Measurements from ENCODE around the gene MIOX. TPM values are rescaled to one million over a fixed set of nuclear protein-coding genes. Genes with fewer than 3 reads are reported as not detected.

Gene MIOX
- polyA plus RNA-seq, 6 donors from 2014 or later: not detected

- ATAC-seq (ENCODE audit: low read depth in 2 of 2) (no peak), DNase-seq (no peak)
- peak overlapping the region in 3 of 8 donors; percentile 20 to 54 (median 53) for H3K4me3 Mint-ChIP-seq
- no peaks in the 10 kb centered on the region for H3K27me3 Mint-ChIP-seq
- peaks cover 23 to 34% (median 23%) of the 10 kb centered on the region in 3 donors for H3K4me1 Mint-ChIP-seq
- peak overlapping the region in 2 of 6 donors; percentile 79 to 85 for H3K27ac Mint-ChIP-seq
- no peaks in the 10 kb centered on the region for H3K9me3 Mint-ChIP-seq
- no peaks in the 10 kb centered on the region for H3K36me3 Mint-ChIP-seq
Measured at GRCh38 chr22:50522806-50523438, 36.3 kb downstream of the MIOX start.

- DNase-seq (no peak), ATAC-seq (ENCODE audit: low read depth in 2 of 2) (no peak)
- Mint-ChIP-seq H3K27ac (peak overlapping the region in 3 of 6 donors; percentile 48 to 85 (median 79)), H3K36me3 (no peaks in the 10 kb centered on the region), H3K9me3 (no peaks in the 10 kb centered on the region), H3K4me3 (peak overlapping the region in 4 of 8 donors; percentile 20 to 54 (median 41)), H3K27me3 (no peaks in the 10 kb centered on the region), H3K4me1 (peaks cover 28 to 35% (median 28%) of the 10 kb centered on the region in 3 donors)
Measured at GRCh38 chr22:50523458-50523805, 36.8 kb downstream of the MIOX start.

GRCh38 chr22:50523806-50524675 lies 37.4 kb downstream of the MIOX start:
- no peaks in the 10 kb centered on the region for H3K36me3 Mint-ChIP-seq
- no peaks in the 10 kb centered on the region for H3K9me3 Mint-ChIP-seq
- no peak for DNase-seq
- H3K27ac Mint-ChIP-seq: peak overlapping the region in 5 of 6 donors; percentile 28 to 96 (median 88)
- peaks cover 31 to 35% (median 35%) of the 10 kb centered on the region in 3 donors for H3K4me1 Mint-ChIP-seq
- ATAC-seq (ENCODE audit: low read depth in 2 of 2): no peak
- peak overlapping the region; percentile 44 to 95 (median 90) for H3K4me3 Mint-ChIP-seq
- H3K27me3 Mint-ChIP-seq: no peaks in the 10 kb centered on the region

- Mint-ChIP-seq H3K27ac (peak overlapping the region in 5 of 6 donors; percentile 57 to 96 (median 88)), H3K27me3 (no peaks in the 10 kb centered on the region), H3K4me3 (peak overlapping the region; percentile 85 to 95 (median 90)), H3K4me1 (peaks cover 31 to 35% (median 35%) of the 10 kb centered on the region in 3 donors), H3K36me3 (no peaks in the 10 kb centered on the region), H3K9me3 (no peaks in the 10 kb centered on the region)
- no peak for DNase-seq
- no peak for ATAC-seq (ENCODE audit: low read depth in 2 of 2)
Measured at GRCh38 chr22:50524676-50525103, 38.0 kb downstream of the MIOX start.

DNA sequence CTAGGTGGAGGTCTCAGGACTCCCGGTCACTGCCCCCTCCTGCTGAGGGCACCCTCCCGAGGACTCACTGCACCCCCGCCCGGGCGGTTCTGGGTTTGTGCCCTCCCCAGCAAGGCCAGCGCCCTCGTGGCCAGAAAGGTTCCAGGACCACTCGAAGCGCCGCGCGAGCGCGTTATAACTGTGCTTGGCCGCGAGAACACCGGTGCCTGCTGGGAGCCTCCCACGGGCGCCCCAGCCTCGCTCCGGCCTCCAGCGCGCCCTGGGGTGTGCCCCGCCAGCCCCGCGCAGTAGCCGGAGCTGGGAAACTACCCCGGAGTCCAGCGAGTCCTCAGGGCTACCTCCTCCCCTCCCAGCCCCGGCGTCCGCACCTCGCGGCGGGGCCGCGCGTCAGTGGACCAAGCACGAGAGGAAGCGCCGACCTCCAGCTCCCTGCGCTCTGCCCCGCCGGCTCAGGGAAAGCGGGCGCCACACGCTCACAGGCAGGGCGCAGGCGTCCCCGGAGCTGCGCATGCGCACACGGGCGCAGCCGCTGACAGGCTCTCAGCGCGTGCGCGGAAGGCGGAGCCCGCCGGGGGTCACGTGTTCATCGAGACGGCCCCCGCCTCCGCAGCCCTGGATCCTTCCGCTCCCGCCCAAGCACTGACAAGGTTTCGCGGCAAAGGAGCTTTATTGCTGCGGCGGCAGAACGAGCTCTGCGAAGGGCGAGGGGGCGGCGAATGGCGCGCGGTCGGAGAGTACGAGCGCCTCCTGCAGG lies 38.6 kb downstream of the MIOX start, which contains the start of gene SCO2:
TSS of gene SCO2 (minus strand) at position 495 of the 754 bp plus-strand sequence. CDS start 1,187 bp downstream, outside the sequence.
- H3K9me3 Mint-ChIP-seq: no peaks in the 10 kb centered on the region
- peaks cover 31 to 35% (median 35%) of the 10 kb centered on the region in 3 donors for H3K4me1 Mint-ChIP-seq
- H3K27ac Mint-ChIP-seq: peak within 1 kb of the TSS in 5 of 6 donors; percentile 86 to 96 (median 88)
- H3K4me3 Mint-ChIP-seq: peak within 1 kb of the TSS; percentile 85 to 95 (median 90)
- DNase-seq (peak; percentile 97), ATAC-seq (ENCODE audit: low read depth in 2 of 2) (peak; percentile 62 to 64)
- no peaks in the 10 kb centered on the region for H3K27me3 Mint-ChIP-seq
- H3K36me3 Mint-ChIP-seq: no peaks in the 10 kb centered on the region

GRCh38 chr22:50525858-50526107 lies 39.1 kb downstream of the MIOX start:
- no peaks in the 10 kb centered on the region for H3K36me3 Mint-ChIP-seq
- DNase-seq (no peak), ATAC-seq (ENCODE audit: low read depth in 2 of 2) (no peak)
- no peaks in the 10 kb centered on the region for H3K27me3 Mint-ChIP-seq
- H3K4me1 Mint-ChIP-seq: peaks cover 35 to 36% (median 35%) of the 10 kb centered on the region in 3 donors
- H3K27ac Mint-ChIP-seq: peak overlapping the region in 4 of 6 donors; percentile 68 to 93 (median 88)
- peak overlapping the region; percentile 73 to 95 (median 88) for H3K4me3 Mint-ChIP-seq
- H3K9me3 Mint-ChIP-seq: no peaks in the 10 kb centered on the region

GRCh38 chr22:50526108-50526833 lies 39.6 kb downstream of the MIOX start:
- H3K4me1 Mint-ChIP-seq: peaks cover 33 to 41% (median 39%) of the 10 kb centered on the region in 3 donors
- DNase-seq (peak; percentile 79), ATAC-seq (ENCODE audit: low read depth in 2 of 2) (peak; percentile 31 to 35)
- no peaks in the 10 kb centered on the region for H3K36me3 Mint-ChIP-seq
- H3K4me3 Mint-ChIP-seq: peak overlapping the region; percentile 83 to 95 (median 88)
- H3K27me3 Mint-ChIP-seq: no peaks in the 10 kb centered on the region
- peak overlapping the region; percentile 81 to 95 (median 92) for H3K27ac Mint-ChIP-seq
- H3K9me3 Mint-ChIP-seq: no peaks in the 10 kb centered on the region

GRCh38 chr22:50526834-50527801 lies 40.5 kb downstream of the MIOX start:
- Mint-ChIP-seq H3K4me3 (peak overlapping the region; percentile 83 to 95 (median 86)), H3K27me3 (no peaks in the 10 kb centered on the region), H3K27ac (peak overlapping the region; percentile 81 to 96 (median 92)), H3K9me3 (no peaks in the 10 kb centered on the region), H3K4me1 (peaks cover 33 to 40% (median 38%) of the 10 kb centered on the region in 3 donors), H3K36me3 (no peaks in the 10 kb centered on the region)
- no peak for ATAC-seq (ENCODE audit: low read depth in 2 of 2)
- DNase-seq: no peak

DNA sequence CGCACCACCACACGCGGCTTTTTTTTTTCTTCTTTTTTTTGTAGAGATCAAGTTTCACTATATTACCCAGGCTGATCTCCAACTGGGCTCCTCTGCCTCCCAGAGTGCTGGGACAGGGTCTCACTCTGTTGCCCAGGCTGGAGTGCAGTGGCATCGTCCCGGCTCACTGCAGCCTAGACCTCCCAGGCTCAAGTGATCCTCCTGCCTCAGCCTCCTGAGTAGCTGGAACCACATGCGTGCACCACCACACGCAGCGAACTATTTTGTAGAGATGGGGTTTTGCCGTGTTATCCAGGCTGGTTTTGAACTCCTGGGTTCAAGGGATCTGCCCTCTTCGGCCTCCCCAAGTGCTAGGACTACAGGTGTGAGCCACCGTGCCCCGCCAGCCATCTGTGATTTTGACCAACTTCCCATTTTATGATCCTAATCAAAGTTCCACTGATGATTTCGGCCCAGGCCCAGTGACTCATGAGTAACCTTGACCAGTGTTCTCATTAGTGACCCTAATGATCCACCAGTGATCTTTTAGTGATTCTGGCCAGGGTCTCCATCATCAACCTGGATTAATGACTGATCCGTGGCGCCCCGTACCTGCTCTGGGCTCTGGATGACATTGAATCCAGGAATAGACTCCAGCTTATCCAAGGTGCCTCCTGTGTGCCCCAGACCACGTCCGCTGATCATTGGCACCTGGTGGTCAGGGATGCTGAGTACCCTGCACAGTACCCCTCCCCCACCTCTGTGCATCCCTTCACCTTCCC lies 41.4 kb downstream of the MIOX start:
- no peak for ATAC-seq (ENCODE audit: low read depth in 2 of 2)
- H3K27ac Mint-ChIP-seq: peak overlapping the region; percentile 81 to 96 (median 92)
- no peak for DNase-seq
- peak overlapping the region; percentile 83 to 95 (median 87) for H3K4me3 Mint-ChIP-seq
- no peaks in the 10 kb centered on the region for H3K36me3 Mint-ChIP-seq
- peaks cover 40 to 44% (median 41%) of the 10 kb centered on the region in 3 donors for H3K4me1 Mint-ChIP-seq
- H3K27me3 Mint-ChIP-seq: no peaks in the 10 kb centered on the region
- H3K9me3 Mint-ChIP-seq: no peaks in the 10 kb centered on the region

DNA sequence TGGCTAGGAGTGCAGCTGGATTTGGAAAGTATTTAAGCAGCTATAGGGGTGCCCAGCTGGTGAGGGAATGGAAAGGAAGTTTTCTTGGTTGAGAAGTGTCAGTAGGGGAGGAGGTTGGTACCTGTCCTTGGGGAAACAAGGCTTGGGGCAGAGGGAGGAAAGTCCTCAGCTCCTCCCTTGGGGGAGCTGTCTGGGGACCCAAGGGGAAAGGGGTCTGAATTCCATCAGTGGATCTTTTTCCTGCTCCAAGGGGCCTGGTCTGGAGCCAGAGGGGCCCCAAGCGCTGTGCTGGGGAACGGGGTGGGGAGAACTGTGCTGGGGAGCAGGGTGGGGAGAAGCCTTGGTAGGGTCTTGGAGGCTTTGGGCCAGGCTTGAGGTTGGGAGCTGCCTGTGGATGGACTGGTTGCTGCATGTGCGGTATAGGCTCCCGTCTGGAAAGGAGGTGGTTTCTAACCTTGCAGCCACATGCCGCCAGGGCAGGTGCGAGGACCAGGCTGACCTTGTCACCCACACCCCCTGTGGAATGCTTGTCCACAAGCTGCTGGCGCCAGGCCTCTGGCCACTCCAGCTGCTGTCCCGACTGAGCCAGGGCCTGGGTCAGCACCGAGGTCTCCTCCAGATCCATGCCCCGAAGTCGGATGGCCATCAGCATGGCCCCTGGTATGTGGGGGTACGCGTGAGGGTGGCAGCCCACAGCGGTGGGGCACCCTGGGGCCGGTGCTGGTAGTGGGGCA lies 42.2 kb downstream of the MIOX start:
- H3K36me3 Mint-ChIP-seq: no peaks in the 10 kb centered on the region
- no peaks in the 10 kb centered on the region for H3K9me3 Mint-ChIP-seq
- peak overlapping the region in 5 of 6 donors; percentile 53 to 95 (median 90) for H3K27ac Mint-ChIP-seq
- H3K4me3 Mint-ChIP-seq: peak overlapping the region; percentile 54 to 95 (median 84)
- DNase-seq: no peak
- H3K27me3 Mint-ChIP-seq: no peaks in the 10 kb centered on the region
- peaks cover 47% of the 10 kb centered on the region in 3 donors for H3K4me1 Mint-ChIP-seq
- no peak for ATAC-seq (ENCODE audit: low read depth in 2 of 2)

DNA sequence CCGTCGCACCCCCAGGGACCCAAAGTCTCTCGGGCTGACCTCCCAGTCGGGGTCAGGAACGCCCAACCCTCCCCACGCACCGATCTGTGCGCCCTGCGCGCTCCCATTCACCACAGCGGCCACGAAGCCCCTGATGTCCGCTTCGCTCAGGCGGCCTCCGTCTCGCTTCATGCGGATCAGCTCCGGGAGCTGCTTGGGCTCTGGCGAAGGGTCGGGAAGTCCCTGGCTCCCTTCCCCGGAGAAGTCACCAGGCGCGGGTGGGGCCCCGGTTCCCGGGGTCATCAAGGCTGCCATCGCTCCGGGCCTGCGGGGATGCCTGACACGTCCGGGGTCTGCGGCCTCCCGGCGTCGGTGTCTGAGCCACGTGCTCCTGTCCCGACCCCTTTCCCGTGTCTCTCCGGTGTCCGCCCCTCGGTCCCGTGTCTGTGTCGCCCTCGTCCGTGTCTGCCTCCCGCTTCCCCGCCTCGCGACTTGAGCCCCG lies 42.8 kb downstream of the MIOX start:
- Mint-ChIP-seq H3K27ac (peak overlapping the region in 3 of 6 donors; percentile 53 to 100 (median 62)), H3K36me3 (no peaks in the 10 kb centered on the region), H3K9me3 (no peaks in the 10 kb centered on the region), H3K4me3 (peak overlapping the region in 5 of 8 donors; percentile 19 to 95 (median 69)), H3K4me1 (peaks cover 47 to 50% (median 48%) of the 10 kb centered on the region in 3 donors), H3K27me3 (no peaks in the 10 kb centered on the region)
- ATAC-seq (ENCODE audit: low read depth in 2 of 2) (no peak), DNase-seq (no peak)

All from naive B cell (primary cell).